Colonic mucosa (tissue), 4 donors: ENCODE measurements around the gene CD58. TPM values are rescaled to one million over a fixed set of nuclear protein-coding genes. Genes with fewer than 3 reads are reported as not detected.
A peak's percentile ranks its signal among the peaks of the same experiment; 100 is the strongest.

ENCODE experiments used
- DNase-seq: peaks from one replicate; pipeline ENCODE4 v3.0.0-alpha.2; 2020
- H3K27ac ChIP-seq: fragments of 200-600 bp; one replicate; pipeline ENCODE4 v1.8.0; 2021
- H3K27me3 ChIP-seq: fragments of 200-600 bp; one replicate; pipeline ENCODE4 v1.8.0; 2021
- H3K36me3 ChIP-seq: fragments of 200-600 bp; one replicate; pipeline ENCODE4 v1.8.0; 2021
- H3K4me1 ChIP-seq: fragments of 200-600 bp; one replicate; pipeline ENCODE4 v1.8.0; 2021; ENCODE audit warnings: mild to moderate bottlenecking
- H3K4me3 ChIP-seq: fragments of 200-600 bp; one replicate; pipeline ENCODE4 v1.8.0; 2021
- H3K9ac ChIP-seq, 2 donors: one replicate each; pipeline ENCODE4 v1.7.0; 2013; ENCODE audit warnings: control low read depth in 2 of 2, low read depth in 2 of 2, low read length in 2 of 2
- H3K9me3 ChIP-seq: fragments of 200-600 bp; one replicate; pipeline ENCODE4 v1.8.0; 2021
- CTCF ChIP-seq: fragments of 200-600 bp; IDR thresholded peaks from one replicate; pipeline ENCODE4 v1.8.0; 2022; ENCODE audit warnings: antibody characterized with exemption, mild to moderate bottlenecking
- intact Hi-C: fragments of 100-400 bp; cut with DNase I; formaldehyde crosslinking; loops from one replicate; pipeline ENCODE4 v1.14.1; 2022
- total RNA-seq, 2 donors: library from RNA; stranded (reverse); fragmentation: NEBNext Ultra II Directional in 1 of 2; extraction: Animal tissue kit (Norgen Biotek cat#: 25700) in 1 of 2; gene quantifications; one replicate each; pipeline ENCODE4 v1.2.1, GENCODE V29; 2021
- donor health status: healthy.
- donor health status: DM: no; HTN: no; CAD: no.
- donor health status: DM: no; HTN: no; CAD: no.

Gene CD58
- total RNA-seq, 2 donors from 2014 or later: 16.1 to 25.9 TPM

DNA sequence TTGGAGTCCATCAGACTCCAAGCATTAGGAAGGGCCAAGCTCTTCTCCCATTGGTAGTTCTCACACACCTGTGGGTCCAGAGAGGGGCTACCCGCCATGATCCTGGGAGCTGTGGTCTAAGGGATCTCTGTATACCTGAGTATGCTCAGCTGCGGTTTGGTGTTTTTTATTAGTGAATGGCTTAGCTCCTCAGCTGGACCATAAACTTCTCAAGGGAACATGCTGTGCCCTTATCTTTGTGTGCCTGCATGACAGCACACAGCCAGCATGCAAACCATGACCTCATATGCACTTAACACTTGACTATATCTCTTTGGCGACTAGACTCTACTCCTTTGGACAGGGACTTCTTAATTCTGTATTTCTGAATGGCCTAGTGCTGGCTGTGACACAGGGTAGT is 94.5 kb downstream of the CD58 start:
- no peaks in the 10 kb centered on the region for H3K27me3 ChIP-seq
- H3K27ac ChIP-seq: peak overlapping the region; percentile 79
- peaks cover 26% of the 10 kb centered on the region for H3K4me1 ChIP-seq
- H3K9ac ChIP-seq: peak overlapping the region in 1 of 2 donors; percentile 81
- no peaks in the 10 kb centered on the region for H3K36me3 ChIP-seq
- DNase-seq: peak; percentile 40
- intact Hi-C loops: loop anchor here (10.0 kb wide), 2 partner anchors 52 to 212 kb away; no protein-coding TSS in a partner anchor
- no peaks in the 10 kb centered on the region for H3K9me3 ChIP-seq
- H3K4me3 ChIP-seq: no peak overlapping the region
- TF ChIP-seq CTCF: no peak

GRCh38 chr1:116475850-116476218 is 95.0 kb downstream of the CD58 start:
- no peak overlapping the region for H3K4me3 ChIP-seq
- H3K27me3 ChIP-seq: no peaks in the 10 kb centered on the region
- TF ChIP-seq CTCF: no peak
- peaks cover 23% of the 10 kb centered on the region for H3K4me1 ChIP-seq
- H3K9ac ChIP-seq: peak overlapping the region; percentile 37 to 81
- H3K27ac ChIP-seq: peak overlapping the region; percentile 79
- H3K9me3 ChIP-seq: no peaks in the 10 kb centered on the region
- intact Hi-C loops: loop anchor here (10.0 kb wide), 2 partner anchors 51 to 211 kb away; no protein-coding TSS in a partner anchor
- no peak for DNase-seq
- no peaks in the 10 kb centered on the region for H3K36me3 ChIP-seq

GRCh38 chr1:116474921-116475849 is 95.6 kb downstream of the CD58 start:
- peak overlapping the region; percentile 79 for H3K27ac ChIP-seq
- TF ChIP-seq CTCF: no peak
- peaks cover 23% of the 10 kb centered on the region for H3K4me1 ChIP-seq
- H3K9me3 ChIP-seq: no peaks in the 10 kb centered on the region
- intact Hi-C loops: loop anchor here (10.0 kb wide), 2 partner anchors 50 to 210 kb away; no protein-coding TSS in a partner anchor
- no peaks in the 10 kb centered on the region for H3K36me3 ChIP-seq
- H3K27me3 ChIP-seq: no peaks in the 10 kb centered on the region
- peak overlapping the region; percentile 37 to 81 for H3K9ac ChIP-seq
- DNase-seq: peak; percentile 81
- no peak overlapping the region for H3K4me3 ChIP-seq

DNA sequence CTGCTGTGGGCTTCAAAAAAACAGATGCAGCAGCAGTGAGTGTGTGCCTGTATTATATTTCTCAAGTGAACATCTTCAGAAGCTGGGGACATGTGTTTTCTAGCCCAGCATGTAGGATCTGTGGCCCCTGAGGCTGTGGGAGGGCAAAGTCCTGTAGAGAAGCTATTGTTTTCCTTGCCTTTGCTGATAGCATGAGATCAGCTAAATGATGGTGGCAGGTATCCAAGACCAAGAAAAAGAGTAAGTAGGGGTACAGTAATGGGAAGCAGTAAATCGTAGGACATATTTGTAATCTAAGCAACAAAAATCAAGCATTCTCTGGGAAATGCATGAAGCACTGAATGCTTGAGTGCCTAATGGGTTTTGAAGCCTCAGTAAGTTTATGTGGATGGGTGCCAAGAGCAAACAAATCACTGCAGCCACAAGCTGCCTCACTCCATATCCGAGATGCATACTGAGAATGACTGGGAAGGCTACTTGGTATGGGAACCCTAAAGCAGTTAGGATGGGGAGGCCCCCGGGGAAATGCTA is 98.3 kb downstream of the CD58 start:
- H3K27ac ChIP-seq: peak overlapping the region; percentile 28

More for the DNA sequence above, 98.3 kb downstream of the CD58 start:
- Histone ChIP-seq H3K9me3 (no peaks in the 10 kb centered on the region), H3K27me3 (no peaks in the 10 kb centered on the region), H3K9ac (peak overlapping the region in 1 of 2 donors; percentile 36), H3K36me3 (no peaks in the 10 kb centered on the region), H3K4me3 (no peak overlapping the region), H3K4me1 (peaks cover 17% of the 10 kb centered on the region)
- peak; percentile 63 for DNase-seq
- TF ChIP-seq CTCF: no peak
- intact Hi-C loops: loop anchor here (10.0 kb wide), 2 partner anchors 48 to 208 kb away; no protein-coding TSS in a partner anchor
